Measurements from ENCODE around the gene DAAM1.

DNA sequence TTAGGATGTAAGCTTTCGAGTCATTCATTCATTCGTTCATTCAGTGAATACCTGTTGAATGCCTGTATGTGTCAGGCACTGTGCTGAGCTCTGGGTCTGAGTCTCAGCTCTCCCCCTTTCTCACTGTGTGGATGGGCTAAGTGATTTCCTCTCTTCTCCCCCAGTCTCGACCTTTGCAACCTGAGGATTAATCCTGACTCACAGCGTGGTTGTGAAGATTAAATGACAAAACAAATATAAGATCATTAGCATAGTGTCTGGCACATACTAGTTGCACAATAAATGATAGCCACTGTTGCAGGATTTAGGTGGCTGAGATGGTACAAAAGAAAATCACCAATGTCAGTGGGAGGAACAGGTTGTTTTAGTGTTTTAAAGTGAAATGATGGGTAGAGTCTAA is 140.0 kb downstream of the DAAM1 start:
- no peak for TF ChIP-seq PKNOX1 (IDR thresholded peaks at IDR 0.05)
- TF ChIP-seq SUZ12 (IDR thresholded peaks at IDR 0.05): no peak
- TF ChIP-seq L3MBTL2 (conservative IDR thresholded peaks at IDR 0.05): no peak
- no peak for TF ChIP-seq SP1 (IDR thresholded peaks at IDR 0.05)
- no peak for TF ChIP-seq FOXA1 (IDR thresholded peaks at IDR 0.05)
- TF ChIP-seq NFRKB (IDR thresholded peaks at IDR 0.05): no peak
- no peak for TF ChIP-seq FOXK2 (IDR thresholded peaks at IDR 0.05)
- no peak for TF ChIP-seq ELF4 (IDR thresholded peaks at IDR 0.05)
- no peak for TF ChIP-seq HDGF (IDR thresholded peaks at IDR 0.05; ENCODE audit: borderline replicate concordance)
- no peak for TF ChIP-seq BHLHE40 (IDR thresholded peaks at IDR 0.05; ENCODE audit: borderline replicate concordance)
- TF ChIP-seq LEF1 (IDR thresholded peaks at IDR 0.05; ENCODE audit: borderline replicate concordance): no peak
- TF ChIP-seq ZNF384 (IDR thresholded peaks at IDR 0.05): no peak
- TF ChIP-seq FOXM1 (IDR thresholded peaks at IDR 0.05; ENCODE audit: borderline replicate concordance): no peak

Data from HEK293T (cell line).